IMR-90 (cell line): Measurements from ENCODE around the gene TTC24. TPM values are rescaled to one million over a fixed set of nuclear protein-coding genes. Genes with fewer than 3 reads are reported as not detected.

Source experiments
- ATAC-seq: fragments of 200-7000 bp; cut with Tn5 transposase; 2 replicates; pipeline ENCODE4 v1.9.1; 2020; ENCODE audit warnings: low read depth, mild to moderate bottlenecking, moderate library complexity
- BruUV-seq: library from RNA; stranded (reverse); fragments of 400-500 nt; replicated peaks from 2 replicates; lab custom pipeline; 2021; lab: Mats Ljungman, UMichigan
- CTCF ChIA-PET: fragments of 300-600 bp; formaldehyde crosslinking; extraction: SDS; loops from one replicate; lab custom pipeline; 2021; ENCODE audit warnings: antibody characterized with exemption; lab: Yijun Ruan, JAX
- POLR2A ChIA-PET: fragments of 300-600 bp; sonication (Branson Sonifier 250); formaldehyde crosslinking; loops from one replicate; lab custom pipeline; 2022; ENCODE audit warnings: antibody characterized with exemption; ENCODE audit not compliant: unreplicated experiment; lab: Charles Lee
- DNase-seq: peaks from one replicate; pipeline ENCODE4 v3.0.0; 2013
- H2AFZ ChIP-seq: replicated peaks from 2 replicates; pipeline ENCODE3; 2013; ENCODE audit warnings: low read length, mild to moderate bottlenecking; ENCODE audit not compliant: poor library complexity
- H2AK5ac ChIP-seq: 2 replicates; pipeline ENCODE4 v1.6.1; 2013; ENCODE audit warnings: low read depth, low read length, inconsistent platforms
- H2AK9ac ChIP-seq: replicated peaks from 2 replicates; pipeline ENCODE3; 2013; ENCODE audit warnings: mild to moderate bottlenecking, low read depth, low read length, moderate library complexity; ENCODE audit not compliant: poor library complexity
- H2BK120ac ChIP-seq: 2 replicates; pipeline ENCODE4 v1.6.1; 2013; ENCODE audit warnings: low read depth, low read length, inconsistent platforms
- H2BK15ac ChIP-seq: 3 replicates; pipeline ENCODE4 v1.6.1; 2013; ENCODE audit warnings: low read depth, low read length, inconsistent platforms
- H2BK20ac ChIP-seq: 2 replicates; pipeline ENCODE4 v1.6.1; 2013; ENCODE audit warnings: low read depth, mild to moderate bottlenecking, inconsistent platforms, low read length, moderate library complexity
- H2BK5ac ChIP-seq: 2 replicates; pipeline ENCODE4 v1.6.1; 2013; ENCODE audit warnings: mild to moderate bottlenecking, low read depth, low read length, inconsistent platforms; ENCODE audit not compliant: poor library complexity, severe bottlenecking
- H3K14ac ChIP-seq: replicated peaks from 2 replicates; pipeline ENCODE4 v1.6.1; 2013; ENCODE audit warnings: low read depth, low read length, inconsistent platforms
- H3K18ac ChIP-seq: 2 replicates; pipeline ENCODE4 v1.6.1; 2013; ENCODE audit warnings: low read depth, low read length, control low read depth
- H3K23ac ChIP-seq: 2 replicates; pipeline ENCODE4 v1.6.1; 2013; ENCODE audit warnings: low read depth, low read length, inconsistent platforms
- H3K27ac ChIP-seq: 2 replicates; pipeline ENCODE4 v1.5.1; 2013; ENCODE audit warnings: mild to moderate bottlenecking, control low read depth, low read length; ENCODE audit not compliant: insufficient read depth
- H3K27me3 ChIP-seq: 2 replicates; pipeline ENCODE4 v1.6.1; 2013; ENCODE audit warnings: low read length; ENCODE audit not compliant: control insufficient read depth, insufficient read depth
- H3K36me3 ChIP-seq: 2 replicates; pipeline ENCODE4 v1.6.1; 2013; ENCODE audit warnings: low read length, mixed read lengths; ENCODE audit not compliant: control insufficient read depth, insufficient read depth
- H3K4ac ChIP-seq: 2 replicates; pipeline ENCODE4 v1.6.1; 2013; ENCODE audit warnings: low read depth, low read length, inconsistent platforms
- H3K4me1 ChIP-seq: 2 replicates; pipeline ENCODE4 v1.6.1; 2013; ENCODE audit warnings: low read length, mixed read lengths; ENCODE audit not compliant: control insufficient read depth, insufficient read depth
- H3K4me2 ChIP-seq: 2 replicates; pipeline ENCODE4 v1.6.1; 2013; ENCODE audit warnings: low read depth, mild to moderate bottlenecking, control low read depth, low read length, moderate library complexity
- H3K4me3 ChIP-seq: 2 replicates; pipeline ENCODE4 v1.5.1; 2013; ENCODE audit warnings: low read depth, mild to moderate bottlenecking, control low read depth, low read length, moderate library complexity; ENCODE audit not compliant: insufficient read depth
- H3K56ac ChIP-seq: 2 replicates; pipeline ENCODE4 v1.6.1; 2013; ENCODE audit warnings: low read length, inconsistent platforms; ENCODE audit not compliant: insufficient read depth; ENCODE audit errors: extremely low read depth
- H3K79me1 ChIP-seq, 2 experiments: 2 replicates each; pipeline ENCODE4 v1.6.1; 2013; ENCODE audit warnings: low read length in 2 of 2, inconsistent platforms in 1 of 2, low read depth in 1 of 2
- H3K9ac ChIP-seq: 2 replicates; pipeline ENCODE4 v1.6.1; 2013; ENCODE audit warnings: low read depth, low read length, control low read depth
- H3K9me1 ChIP-seq: 2 replicates; pipeline ENCODE4 v1.6.1; 2013; ENCODE audit warnings: low read length, inconsistent platforms; ENCODE audit not compliant: insufficient read depth
- H3K9me3 ChIP-seq: 2 replicates; pipeline ENCODE4 v1.6.1; 2013; ENCODE audit warnings: low read length; ENCODE audit not compliant: control insufficient read depth, insufficient read depth
- H4K20me1 ChIP-seq: 2 replicates; pipeline ENCODE4 v1.6.1; 2013; ENCODE audit warnings: low read length, inconsistent platforms; ENCODE audit not compliant: insufficient read depth
- H4K5ac ChIP-seq: 2 replicates; pipeline ENCODE4 v1.6.1; 2013; ENCODE audit warnings: mild to moderate bottlenecking, low read depth, low read length, control low read depth
- H4K8ac ChIP-seq, 2 experiments: 2 replicates each; pipeline ENCODE4 v1.6.1; 2013; ENCODE audit warnings: low read depth in 2 of 2, low read length in 2 of 2, control low read depth in 1 of 2, inconsistent platforms in 1 of 2
- H4K91ac ChIP-seq: 2 replicates; pipeline ENCODE4 v1.6.1; 2013; ENCODE audit warnings: low read depth, low read length, inconsistent platforms; ENCODE audit not compliant: insufficient read depth
- FOS ChIP-seq: fragments of 150-350 bp; IDR thresholded peaks from 2 replicates; pipeline ENCODE4 v1.6.1; 2016; ENCODE audit warnings: low read depth, low read length
- MAZ ChIP-seq: IDR thresholded peaks from 2 replicates; pipeline ENCODE4 v1.6.1; 2012; ENCODE audit warnings: low read depth, mild to moderate bottlenecking, low read length, improper control_type of control experiment, moderate library complexity, borderline replicate concordance
- RFX5 ChIP-seq: IDR thresholded peaks from 2 replicates; pipeline ENCODE4 v1.8.0; 2012; ENCODE audit warnings: low read depth, mild to moderate bottlenecking, low read length, moderate library complexity
- WGBS, 2 experiments: methylation state at CpG; one replicate each; pipeline versions ENCODE4 v1.1.5 to v1.1.7; 2013; ENCODE audit warnings: missing lambda C conversion rate in 2 of 2; ENCODE audit not compliant: insufficient read length in 1 of 2; ENCODE audit errors: extremely low coverage in 2 of 2; 5-methylcytosine and 5-hydroxymethylcytosine counted together
- dilution Hi-C: fragments of 300-500 bp; cut with HindIII; formaldehyde crosslinking; loops from one replicate; pipeline ENCODE4 v1.14.3; 2018; ENCODE audit warnings: low sequenced_read_pairs; ENCODE audit not compliant: unreplicated experiment
- in situ Hi-C: fragments of 300-500 bp; cut with MboI; formaldehyde crosslinking; loops from 3 replicates; pipeline ENCODE4 v1.14.3; 2019; ENCODE audit warnings: low sequenced_read_pairs, inconsistent platforms, mixed read lengths
- intact Hi-C: fragments of 100-400 bp; cut with micrococcal nuclease; formaldehyde crosslinking; loops from 2 replicates; pipeline ENCODE4 v1.10.0; 2022
- polyA plus RNA-seq, 3 experiments: library from polyadenylated mRNA; depleted of rRNA; stranded (reverse); fragments of >200 nt; gene quantifications; 2 replicates each; pipeline ENCODE4 v1.2.3, GENCODE V29; 2012; ENCODE audit warnings: low replicate concordance in 1 of 3
- total RNA-seq: library from RNA; depleted of rRNA; stranded (reverse); fragments of >200 nt; gene quantifications from 2 replicates; pipeline ENCODE4 v1.2.3, GENCODE V29; 2012

Gene TTC24
- total and polyA plus RNA-seq, 2 of the 4 experiments (the other 2 are of a cell fraction): not detected

DNA sequence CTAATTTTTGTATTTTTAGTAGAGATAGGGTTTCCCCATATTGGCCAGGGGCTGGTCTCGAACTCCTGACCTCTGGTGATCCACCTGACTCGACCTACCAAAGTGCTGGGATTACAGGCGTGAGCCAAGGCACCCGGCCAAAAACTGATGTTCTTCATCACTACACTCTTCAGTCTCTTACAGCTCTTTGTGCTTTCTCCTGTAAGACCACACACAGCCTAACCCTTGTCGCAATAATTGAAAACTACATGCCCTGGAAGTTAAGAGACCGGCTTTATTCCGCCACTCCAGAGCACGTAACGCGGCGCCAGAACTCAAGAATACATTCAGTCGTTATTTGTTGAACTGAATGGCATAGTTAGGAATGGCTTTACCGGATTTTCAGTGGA lies 21.2 kb downstream of the TTC24 start:
- DNase-seq (no peak), ATAC-seq (peak; percentile 13)
- no peak overlapping the region for H2BK20ac ChIP-seq
- peaks cover 14% of the 10 kb centered on the region for H3K9me1 ChIP-seq
- H2AK5ac ChIP-seq: peak overlapping the region; percentile 41; the same call in 1 of the 2 replicates
- no peak overlapping the region for H3K18ac ChIP-seq
- H3K23ac ChIP-seq: peak overlapping the region; percentile 73; the same call in 1 of the 2 replicates
- no peak overlapping the region for H2BK15ac ChIP-seq
- 0 out of 2 replicates have a peak, but pooled peaks cover 4% of the 10 kb centered on the region for H3K4me1 ChIP-seq
- in situ Hi-C loops (no loop called here), intact Hi-C loops (loop anchor here (2.0 kb wide), 1 partner anchor 144 kb away; no protein-coding TSS in a partner anchor), dilution Hi-C loops (no loop called here)
- peaks cover 21% of the 10 kb centered on the region for H3K36me3 ChIP-seq
- no peaks in the 10 kb centered on the region for H3K9me3 ChIP-seq
- peak overlapping the region; percentile 59 for H2AK9ac ChIP-seq
- WGBS, 2 experiments: no CpG with 5 or more reads among the region's 13 CpGs
- peak overlapping the region; percentile 48; the same call in 1 of the 2 replicates for H4K91ac ChIP-seq
- H3K27me3 ChIP-seq: no peaks in the 10 kb centered on the region
- H3K79me1 ChIP-seq: peaks cover 16 to 57% of the 10 kb centered on the region in 2 experiments; a peak in 3 of 4 replicates
- no TSS peak for BruUV-seq
- H3K4me3 ChIP-seq: peak overlapping the region; percentile 78
- H3K14ac ChIP-seq: peak overlapping the region; percentile 78
- peak overlapping the region; percentile 18 for H2BK5ac ChIP-seq
- H3K4me2 ChIP-seq: peak overlapping the region; percentile 86
- H3K4ac ChIP-seq: peak overlapping the region; percentile 82
- TF ChIP-seq FOS: no peak
- TF ChIP-seq MAZ: no peak
- TF ChIP-seq RFX5: no peak
- ChIA-PET POLR2A (no interaction called here), CTCF (no interaction called here)
- peak overlapping the region; percentile 78 to 83 for H4K8ac ChIP-seq
- H4K20me1 ChIP-seq: no peaks in the 10 kb centered on the region
- H2BK120ac ChIP-seq: peak overlapping the region; percentile 41; the same call in 1 of the 2 replicates
- H4K5ac ChIP-seq: peak overlapping the region; percentile 9; the same call in 1 of the 2 replicates
- peak overlapping the region; percentile 66 for H3K9ac ChIP-seq
- peak overlapping the region; percentile 97 for H2AFZ ChIP-seq
- H3K56ac ChIP-seq: peak overlapping the region; percentile 49; the same call in 1 of the 2 replicates
- H3K27ac ChIP-seq: peak overlapping the region; percentile 54
